Lung (tissue), 12 donors: ENCODE results near the gene MEG3. TPM values are rescaled to one million over a fixed set of nuclear protein-coding genes. Genes with fewer than 3 reads are reported as not detected.

Source experiments
- ATAC-seq: fragments of 200-7000 bp; cut with Tn5 transposase; one replicate; pipeline ENCODE4 v1.9.1; 2020; ENCODE audit warnings: moderate number of reproducible peaks; ENCODE audit not compliant: insufficient read depth, low FRiP score
- DNase-seq, 3 donors: peaks; one replicate each; pipeline ENCODE4 v3.0.0-alpha.2; 2013 to 2017
- H3K27ac ChIP-seq, 2 donors: one replicate each; pipeline ENCODE4 v1.5.1; 2013; ENCODE audit warnings: mild to moderate bottlenecking in 2 of 2, moderate library complexity in 2 of 2, control low read depth in 1 of 2, inconsistent platforms in 1 of 2, low read depth in 1 of 2, low read length in 1 of 2
- H3K27me3 ChIP-seq, 3 donors: one replicate each; pipeline ENCODE4 v1.5.1; 2013; ENCODE audit warnings: low read length in 2 of 3; ENCODE audit not compliant: control insufficient read depth in 3 of 3, insufficient read depth in 3 of 3
- H3K36me3 ChIP-seq, 4 donors: one replicate each; pipeline ENCODE4 v1.5.1; 2013; ENCODE audit warnings: low read length in 4 of 4, mild to moderate bottlenecking in 1 of 4, moderate library complexity in 1 of 4; ENCODE audit not compliant: control insufficient read depth in 4 of 4, insufficient read depth in 4 of 4
- H3K4me1 ChIP-seq, 5 donors: one replicate each; pipeline ENCODE4 v1.5.1; 2013; ENCODE audit warnings: low read length in 5 of 5, mild to moderate bottlenecking in 2 of 5, moderate library complexity in 1 of 5; ENCODE audit not compliant: control insufficient read depth in 5 of 5, insufficient read depth in 5 of 5
- H3K4me3 ChIP-seq: one replicate; pipeline ENCODE4 v1.5.1; 2013; ENCODE audit warnings: mild to moderate bottlenecking, control low read depth, moderate library complexity
- H3K9ac ChIP-seq, 2 donors: one replicate each; pipeline ENCODE4 v1.5.1; 2013; ENCODE audit warnings: low read length in 2 of 2, control low read depth in 1 of 2; ENCODE audit not compliant: insufficient read depth in 1 of 2
- H3K9me3 ChIP-seq, 4 donors: one replicate each; pipeline ENCODE4 v1.5.1; 2013; ENCODE audit warnings: low read length in 3 of 4, mild to moderate bottlenecking in 1 of 4, moderate library complexity in 1 of 4; ENCODE audit not compliant: control insufficient read depth in 4 of 4, insufficient read depth in 3 of 4
- WGBS, 2 donors: extraction: QIAGEN DNeasy Blood & Tissue Kit; methylation state at CpG; one replicate each; pipeline ENCODE4 v1.1.7; 2013; 5-methylcytosine and 5-hydroxymethylcytosine counted together
- polyA plus RNA-seq, 2 donors: library from polyadenylated mRNA; stranded (reverse); fragments of 200-250 nt; gene quantifications; one replicate each; pipeline ENCODE4 v1.2.1, GENCODE V29; 2013
- total RNA-seq, 2 donors: library from RNA; depleted of rRNA in 1 of 2; stranded (reverse); fragments of >200 nt in 1 of 2; gene quantifications; one replicate each; pipeline ENCODE4 v1.2.1, GENCODE V29; 2014 to 2021
- TF ChIP-seq, protein P1 (sequence below): IDR thresholded peaks from 2 replicates; pipeline ENCODE4 v1.5.1; 2012; ENCODE audit warnings: mild to moderate bottlenecking; ENCODE audit errors: control extremely low read depth, extremely low read depth
- donor health status: control.
- donor health status: control.
- donor health status: Bipolar disorder and iron deficiency.
- donor health status: healthy.
- donor health status: DM: yes; HTN: yes; CAD: no.

Gene MEG3
- total and polyA plus RNA-seq, 4 donors, result 5.9 to 267 (median 14.8) TPM

DNA sequence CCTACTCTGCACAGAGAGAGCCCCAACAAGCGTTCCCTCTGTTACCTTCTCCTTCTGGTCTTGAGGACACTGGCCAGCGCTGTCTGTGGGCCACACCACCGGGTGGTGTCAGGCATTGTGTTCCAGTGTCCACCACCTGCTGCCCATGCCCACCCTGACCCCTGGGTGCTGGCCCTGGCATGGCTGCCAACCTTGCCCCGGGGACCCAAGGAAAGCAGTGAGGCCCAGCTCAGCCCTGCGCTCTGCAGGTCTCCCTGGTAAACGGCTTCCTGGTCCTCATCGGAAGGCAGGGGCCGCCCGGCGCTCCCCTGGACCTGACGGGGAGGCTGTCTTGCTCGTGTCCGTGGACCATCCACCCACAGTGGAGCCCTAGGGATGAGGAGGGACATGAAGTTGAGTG lies 21.8 kb upstream of the MEG3 start:
- 90 to 91% methylated on average over 13 of the region's 13 CpGs for WGBS, 2 donors
- Histone ChIP-seq H3K4me3 (no peak overlapping the region), H3K27ac (no peak overlapping the region), H3K9me3 (peaks cover 0 to 13% (median 2%) of the 10 kb centered on the region in 4 donors), H3K27me3 (peaks cover 0 to 5% (median 0%) of the 10 kb centered on the region in 3 donors), H3K9ac (no peak overlapping the region), H3K36me3 (no peaks in the 10 kb centered on the region), H3K4me1 (no peaks in the 10 kb centered on the region)
- peak in 1 of 3 donors; percentile 6 for DNase-seq
- TF ChIP-seq, protein P1, sequence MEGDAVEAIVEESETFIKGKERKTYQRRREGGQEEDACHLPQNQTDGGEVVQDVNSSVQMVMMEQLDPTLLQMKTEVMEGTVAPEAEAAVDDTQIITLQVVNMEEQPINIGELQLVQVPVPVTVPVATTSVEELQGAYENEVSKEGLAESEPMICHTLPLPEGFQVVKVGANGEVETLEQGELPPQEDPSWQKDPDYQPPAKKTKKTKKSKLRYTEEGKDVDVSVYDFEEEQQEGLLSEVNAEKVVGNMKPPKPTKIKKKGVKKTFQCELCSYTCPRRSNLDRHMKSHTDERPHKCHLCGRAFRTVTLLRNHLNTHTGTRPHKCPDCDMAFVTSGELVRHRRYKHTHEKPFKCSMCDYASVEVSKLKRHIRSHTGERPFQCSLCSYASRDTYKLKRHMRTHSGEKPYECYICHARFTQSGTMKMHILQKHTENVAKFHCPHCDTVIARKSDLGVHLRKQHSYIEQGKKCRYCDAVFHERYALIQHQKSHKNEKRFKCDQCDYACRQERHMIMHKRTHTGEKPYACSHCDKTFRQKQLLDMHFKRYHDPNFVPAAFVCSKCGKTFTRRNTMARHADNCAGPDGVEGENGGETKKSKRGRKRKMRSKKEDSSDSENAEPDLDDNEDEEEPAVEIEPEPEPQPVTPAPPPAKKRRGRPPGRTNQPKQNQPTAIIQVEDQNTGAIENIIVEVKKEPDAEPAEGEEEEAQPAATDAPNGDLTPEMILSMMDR, result no peak
- no peak for ATAC-seq

GRCh38 chr14:100804558-100805309 lies 21.2 kb upstream of the MEG3 start:
- ATAC-seq (no peak), DNase-seq (peak in 1 of 3 donors; percentile 9)
- peaks cover 0 to 5% (median 0%) of the 10 kb centered on the region in 3 donors for H3K27me3 ChIP-seq
- no peak overlapping the region for H3K27ac ChIP-seq
- H3K9ac ChIP-seq, result no peak overlapping the region
- no peak overlapping the region for H3K4me3 ChIP-seq
- TF ChIP-seq, protein P1, result no peak
- H3K4me1 ChIP-seq, result no peaks in the 10 kb centered on the region
- no peaks in the 10 kb centered on the region for H3K36me3 ChIP-seq
- WGBS, 2 donors, result 81 to 89% methylated on average over 9 of the region's 9 CpGs
- peaks cover 0 to 17% (median 4%) of the 10 kb centered on the region in 4 donors for H3K9me3 ChIP-seq

- WGBS, 2 donors, result 85 to 90% methylated on average over 9 of the region's 9 CpGs
Observed at GRCh38 chr14:100806386-100806785, 19.5 kb upstream of the MEG3 start.

More at GRCh38 chr14:100806386-100806785, 19.5 kb upstream of the MEG3 start:
- TF ChIP-seq, protein P1, result no peak
- Histone ChIP-seq H3K27ac (no peak overlapping the region), H3K36me3 (no peaks in the 10 kb centered on the region), H3K4me1 (no peaks in the 10 kb centered on the region), H3K9ac (no peak overlapping the region), H3K27me3 (peaks cover 0 to 10% (median 5%) of the 10 kb centered on the region in 3 donors), H3K4me3 (no peak overlapping the region), H3K9me3 (peaks cover 0 to 26% (median 4%) of the 10 kb centered on the region in 4 donors)
- peak in 1 of 3 donors; percentile 10 for DNase-seq
- ATAC-seq, result no peak
